OCI-LY7 (cell line): ENCODE data around the gene CTBP1. TPM values are rescaled to one million over a fixed set of nuclear protein-coding genes. Genes with fewer than 3 reads are reported as not detected.

Source experiments
- BruUV-seq: library from RNA; stranded (reverse); fragments of 400-500 nt; replicated peaks from 2 replicates; lab custom pipeline; 2021; lab: Mats Ljungman, UMichigan
- CTCF ChIA-PET: fragments of 300-600 bp; sonication (Branson Sonifier 250); formaldehyde crosslinking; loops from one replicate; lab custom pipeline; 2022; ENCODE audit warnings: antibody characterized with exemption; ENCODE audit not compliant: unreplicated experiment; lab: Charles Lee
- POLR2A ChIA-PET: fragments of 300-600 bp; sonication (Branson Sonifier 250); formaldehyde crosslinking; loops from one replicate; lab custom pipeline; 2022; ENCODE audit warnings: antibody characterized with exemption; lab: Charles Lee
- DNase-seq: peaks from one replicate; pipeline ENCODE4 v3.0.0-alpha.2; 2015; ENCODE audit warnings: low spot score
- H2AFZ ChIP-seq: fragments of 200-600 bp; sonication (generic), shearing (Covaris generic); 2 replicates; pipeline ENCODE4 v1.6.1; 2014; ENCODE audit warnings: mild to moderate bottlenecking, antibody characterized with exemption, low read length, moderate library complexity
- H3K27ac ChIP-seq: fragments of 200-600 bp; sonication (generic); 2 replicates; pipeline ENCODE4 v1.5.1; 2014; ENCODE audit warnings: mixed run types, low read depth, mild to moderate bottlenecking, moderate library complexity, low read length, inconsistent platforms; ENCODE audit not compliant: poor library complexity, severe bottlenecking
- H3K36me3 ChIP-seq: fragments of 200-600 bp; sonication (generic); 2 replicates; pipeline ENCODE4 v1.6.1; 2014; ENCODE audit warnings: mild to moderate bottlenecking, antibody characterized with exemption, low read length, moderate library complexity, mixed read lengths; ENCODE audit not compliant: insufficient read depth
- H3K4me1 ChIP-seq: fragments of 200-600 bp; sonication (generic); 2 replicates; pipeline ENCODE4 v1.5.1; 2014; ENCODE audit warnings: mild to moderate bottlenecking, low read length; ENCODE audit not compliant: insufficient read depth, poor library complexity, severe bottlenecking
- H3K4me2 ChIP-seq: fragments of 200-600 bp; sonication (generic); 2 replicates; pipeline ENCODE4 v1.6.1; 2014; ENCODE audit warnings: mild to moderate bottlenecking, low read length
- H3K4me3 ChIP-seq: fragments of 200-600 bp; sonication (generic); 2 replicates; pipeline ENCODE4 v1.5.1; 2014; ENCODE audit warnings: mild to moderate bottlenecking, low read depth, low read length; ENCODE audit not compliant: poor library complexity, severe bottlenecking
- H3K79me2 ChIP-seq: fragments of 200-600 bp; sonication (generic); 2 replicates; pipeline ENCODE4 v1.6.1; 2016; ENCODE audit warnings: low read depth, mild to moderate bottlenecking, low read length, moderate library complexity, mixed read lengths; ENCODE audit not compliant: insufficient read depth
- H3K9me2 ChIP-seq: fragments of 200-600 bp; sonication (generic); 2 replicates; pipeline ENCODE4 v1.6.1; 2016; ENCODE audit warnings: mild to moderate bottlenecking, low read length, mixed read lengths; ENCODE audit not compliant: insufficient read depth
- H3K9me3 ChIP-seq: fragments of 200-600 bp; sonication (generic); 2 replicates; pipeline ENCODE4 v1.6.1; 2014; ENCODE audit warnings: mild to moderate bottlenecking, mixed run types, low read length, mixed read lengths
- H4K20me1 ChIP-seq: fragments of 200-600 bp; sonication (generic); 2 replicates; pipeline ENCODE4 v1.6.1; 2014; ENCODE audit warnings: mild to moderate bottlenecking, antibody characterized with exemption, low read length, moderate library complexity, mixed read lengths; ENCODE audit not compliant: insufficient read depth
- EZH2phosphoT487 ChIP-seq: fragments of 200-600 bp; sonication (generic); IDR thresholded peaks from 2 replicates; pipeline ENCODE4 v1.6.1; 2018; ENCODE audit warnings: low read depth, borderline replicate concordance, mild to moderate bottlenecking, mixed run types, antibody characterized with exemption, low read length, moderate library complexity, mixed read lengths
- intact Hi-C: fragments of 100-400 bp; cut with micrococcal nuclease; formaldehyde crosslinking; loops from one replicate; pipeline ENCODE4 v1.10.0; 2022; ENCODE audit not compliant: unreplicated experiment
- total RNA-seq, 2 experiments: library from RNA; depleted of rRNA in 1 of 2; stranded (reverse); fragments of >200 nt in 1 of 2; shearing (Covaris generic) in 1 of 2; gene quantifications; 2 replicates each; pipeline ENCODE4 v1.2.3, GENCODE V29; 2014 to 2022
- TF ChIP-seq, protein P1 (sequence below): fragments of 200-600 bp; sonication (generic); conservative IDR thresholded peaks from 2 replicates; pipeline ENCODE4 v1.5.1; 2014; ENCODE audit warnings: mild to moderate bottlenecking, antibody characterized with exemption, low read length, moderate library complexity, mixed read lengths

Gene CTBP1
- total RNA-seq, 2 experiments from 2014 or later, result 238 to 311 TPM

DNA sequence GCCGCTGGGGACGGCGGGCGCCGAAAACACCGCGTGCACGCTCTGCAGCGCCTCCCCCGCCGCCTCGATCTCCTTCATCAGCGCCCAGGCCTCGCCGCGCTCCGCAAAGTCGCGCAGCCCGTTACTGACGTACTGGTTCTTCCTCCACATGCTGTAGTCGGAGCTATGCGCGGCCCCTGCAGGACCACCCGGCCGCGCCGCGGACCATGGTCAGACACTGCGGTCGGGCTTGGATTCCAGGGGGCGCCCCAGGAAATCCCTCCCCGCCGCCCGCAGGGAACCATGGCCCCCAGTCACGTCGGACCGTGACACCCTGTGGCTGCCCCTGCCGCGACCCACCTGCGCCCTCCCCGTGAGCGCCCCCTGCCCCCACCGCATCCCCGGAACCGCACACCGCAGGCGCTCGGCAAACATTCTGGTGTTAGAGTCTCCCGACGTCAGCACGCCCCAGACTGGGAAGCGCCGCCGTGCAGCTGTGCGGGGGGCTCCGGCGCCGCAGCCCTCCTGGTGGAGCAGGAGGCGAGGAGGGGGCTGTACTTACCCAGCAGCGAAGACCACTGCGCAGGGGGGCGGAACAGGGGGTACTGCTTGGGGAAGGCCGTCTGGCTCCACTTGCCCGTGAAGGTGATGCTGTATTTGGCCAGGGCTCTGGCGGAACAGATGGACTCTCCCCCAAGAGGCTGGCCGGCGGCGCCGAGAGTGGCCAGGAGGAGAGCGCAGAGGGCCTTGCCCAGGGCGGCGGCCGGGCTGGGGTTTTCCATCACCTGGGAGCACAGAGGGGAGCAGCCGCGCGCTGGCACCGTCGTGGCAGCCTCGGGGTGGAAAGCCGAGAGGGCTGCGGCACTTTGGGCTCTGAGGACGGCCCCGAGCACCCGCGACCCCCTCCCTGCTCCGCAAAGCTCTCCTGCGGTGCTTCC, 77.4 kb downstream of the CTBP1 start:
- H3K27ac ChIP-seq, result no peak overlapping the region
- peaks cover 16% of the 10 kb centered on the region for H3K4me1 ChIP-seq
- no peaks in the 10 kb centered on the region for H3K9me3 ChIP-seq
- TF ChIP-seq, protein P1, sequence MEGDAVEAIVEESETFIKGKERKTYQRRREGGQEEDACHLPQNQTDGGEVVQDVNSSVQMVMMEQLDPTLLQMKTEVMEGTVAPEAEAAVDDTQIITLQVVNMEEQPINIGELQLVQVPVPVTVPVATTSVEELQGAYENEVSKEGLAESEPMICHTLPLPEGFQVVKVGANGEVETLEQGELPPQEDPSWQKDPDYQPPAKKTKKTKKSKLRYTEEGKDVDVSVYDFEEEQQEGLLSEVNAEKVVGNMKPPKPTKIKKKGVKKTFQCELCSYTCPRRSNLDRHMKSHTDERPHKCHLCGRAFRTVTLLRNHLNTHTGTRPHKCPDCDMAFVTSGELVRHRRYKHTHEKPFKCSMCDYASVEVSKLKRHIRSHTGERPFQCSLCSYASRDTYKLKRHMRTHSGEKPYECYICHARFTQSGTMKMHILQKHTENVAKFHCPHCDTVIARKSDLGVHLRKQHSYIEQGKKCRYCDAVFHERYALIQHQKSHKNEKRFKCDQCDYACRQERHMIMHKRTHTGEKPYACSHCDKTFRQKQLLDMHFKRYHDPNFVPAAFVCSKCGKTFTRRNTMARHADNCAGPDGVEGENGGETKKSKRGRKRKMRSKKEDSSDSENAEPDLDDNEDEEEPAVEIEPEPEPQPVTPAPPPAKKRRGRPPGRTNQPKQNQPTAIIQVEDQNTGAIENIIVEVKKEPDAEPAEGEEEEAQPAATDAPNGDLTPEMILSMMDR, result no peak
- no peak for TF ChIP-seq EZH2phosphoT487
- no TSS peak for BruUV-seq
- intact Hi-C loops, result no loop called here
- no peak overlapping the region for H3K4me2 ChIP-seq
- no peaks in the 10 kb centered on the region for H3K79me2 ChIP-seq
- CTCF ChIA-PET, result no interaction called here
- H3K9me2 ChIP-seq, result no peaks in the 10 kb centered on the region
- no peaks in the 10 kb centered on the region for H3K36me3 ChIP-seq
- no peak overlapping the region for H2AFZ ChIP-seq
- POLR2A ChIA-PET, result no interaction called here
- H3K4me3 ChIP-seq, result no peak overlapping the region
- no peaks in the 10 kb centered on the region for H4K20me1 ChIP-seq
- no peak for DNase-seq

DNA sequence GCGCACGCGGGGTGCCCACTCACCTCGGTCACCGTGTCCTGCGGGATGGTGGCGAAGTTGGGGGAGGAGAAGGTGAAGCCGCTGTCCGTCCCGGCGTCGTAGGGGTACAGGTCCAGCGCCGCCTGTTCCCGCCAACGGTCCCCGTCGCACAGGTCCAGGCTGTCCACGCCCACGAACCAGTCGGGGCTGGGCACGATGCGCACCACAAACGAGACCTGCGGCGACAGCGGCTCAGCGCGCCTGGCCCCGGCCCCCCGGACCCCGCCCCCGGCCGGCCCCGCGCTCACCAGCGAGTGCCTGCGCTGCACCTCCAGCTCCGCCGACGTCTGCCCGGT, 78.0 kb downstream of the CTBP1 start:
- Histone ChIP-seq H3K4me2 (no peak overlapping the region), H3K9me2 (no peaks in the 10 kb centered on the region), H3K4me3 (no peak overlapping the region), H4K20me1 (no peaks in the 10 kb centered on the region), H3K9me3 (no peaks in the 10 kb centered on the region), H3K36me3 (no peaks in the 10 kb centered on the region), H2AFZ (no peak overlapping the region), H3K79me2 (no peaks in the 10 kb centered on the region), H3K27ac (no peak overlapping the region), H3K4me1 (peaks cover 18% of the 10 kb centered on the region)
- TF ChIP-seq, protein P1, result no peak
- TF ChIP-seq EZH2phosphoT487, result no peak
- CTCF ChIA-PET, result no interaction called here
- POLR2A ChIA-PET, result no interaction called here
- intact Hi-C loops, result no loop called here
- DNase-seq, result no peak
- no TSS peak for BruUV-seq

DNA sequence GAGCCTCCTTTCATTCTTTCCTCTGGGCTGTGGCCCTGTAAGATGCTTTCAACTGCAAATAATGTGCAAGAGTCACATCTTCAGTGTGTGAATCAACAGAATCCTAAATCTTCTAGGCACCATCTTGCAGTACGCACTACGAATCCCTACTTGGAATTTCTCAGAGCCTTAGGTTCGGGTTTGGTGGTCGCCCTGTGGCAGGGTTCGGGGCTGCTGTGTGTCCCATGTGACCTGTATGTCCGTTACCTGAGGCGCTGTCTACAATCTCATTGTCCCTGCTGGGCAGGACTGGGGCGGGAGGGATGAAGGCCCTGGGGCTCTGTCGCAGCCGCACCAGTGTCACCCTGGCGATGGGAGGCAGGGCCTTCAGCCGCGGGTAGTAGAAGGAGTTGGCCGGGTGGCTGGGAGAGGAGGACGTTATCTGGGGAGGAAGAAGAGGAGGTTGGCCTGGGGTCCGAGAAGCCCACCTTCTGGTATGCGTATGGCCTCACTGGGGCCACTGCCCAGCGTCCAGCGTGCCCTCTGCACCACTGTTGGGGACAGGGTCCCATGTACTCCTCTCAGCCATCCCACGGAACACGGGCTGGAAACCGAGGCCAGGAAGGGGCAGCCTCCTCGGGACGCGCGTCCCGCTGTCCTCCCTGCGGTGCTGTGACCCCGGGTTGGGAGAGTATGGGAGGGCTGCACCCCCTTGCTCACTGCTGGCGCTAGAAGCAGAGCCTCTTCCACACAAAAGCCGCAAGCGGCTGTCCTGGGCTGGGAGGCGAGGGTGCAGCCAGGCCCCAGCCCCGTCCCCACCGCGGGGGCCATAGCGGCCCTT, 78.6 kb downstream of the CTBP1 start:
- no peak overlapping the region for H3K4me3 ChIP-seq
- ChIA-PET POLR2A (no interaction called here), CTCF (no interaction called here)
- H4K20me1 ChIP-seq, result no peaks in the 10 kb centered on the region
- no peak overlapping the region for H3K27ac ChIP-seq
- no peak overlapping the region for H3K4me2 ChIP-seq
- DNase-seq, result no peak
- no peaks in the 10 kb centered on the region for H3K36me3 ChIP-seq
- H3K9me2 ChIP-seq, result no peaks in the 10 kb centered on the region
- no peaks in the 10 kb centered on the region for H3K79me2 ChIP-seq
- TF ChIP-seq EZH2phosphoT487, result no peak
- TF ChIP-seq, protein P1, result no peak
- H3K9me3 ChIP-seq, result no peaks in the 10 kb centered on the region
- no TSS peak for BruUV-seq
- no peak overlapping the region for H2AFZ ChIP-seq
- H3K4me1 ChIP-seq, result peaks cover 18% of the 10 kb centered on the region
- intact Hi-C loops, result no loop called here
